Pancreas (tissue), 10 donors: Measurements from ENCODE around the gene ZNF805. TPM values are rescaled to one million over a fixed set of nuclear protein-coding genes. Genes with fewer than 3 reads are reported as not detected.
A peak's percentile ranks its signal among the peaks of the same experiment; 100 is the strongest.

Experiments
- ATAC-seq, 4 donors: fragments of 200-7000 bp; cut with Tn5 transposase; one replicate each; pipeline versions ENCODE4 v1.8.0 to v1.9.1; 2020; ENCODE audit warnings: mild to moderate bottlenecking in 4 of 4, moderate library complexity in 4 of 4
- DNase-seq, 6 donors: peaks; one replicate each; pipeline ENCODE4 v3.0.0-alpha.2; 2020
- FAIRE-seq: peaks from 2 replicates; lab custom pipeline; 2012; peaks lifted over from hg19 to GRCh38; lab: Jason Lieb, UNC
- H3K27ac ChIP-seq, 4 donors: fragments of 200-600 bp; sonication (generic); 1 replicate in 3 of 4; 2 replicates in 1 of 4; pipeline versions ENCODE4 v1.5.0 to v1.8.0; 2020
- H3K27me3 ChIP-seq, 4 donors: fragments of 200-600 bp; one replicate each; pipeline ENCODE4 v1.8.0; 2021
- H3K36me3 ChIP-seq, 3 donors: fragments of 200-600 bp; sonication (generic) in 1 of 3; one replicate each; pipeline versions ENCODE4 v1.5.0 to v1.8.0; 2020 to 2021
- H3K4me1 ChIP-seq, 3 donors: fragments of 200-600 bp; one replicate each; pipeline ENCODE4 v1.8.0; 2021
- H3K4me3 ChIP-seq, 4 donors: fragments of 200-600 bp; sonication (generic) in 2 of 4; one replicate each; pipeline versions ENCODE4 v1.5.0 to v1.8.0; 2020 to 2021
- H3K9me3 ChIP-seq, 4 donors: fragments of 200-600 bp; one replicate each; pipeline ENCODE4 v1.8.0; 2021
- WGBS, 2 donors: extraction: QIAGEN DNeasy Blood & Tissue Kit; methylation state at CpG; one replicate each; pipeline ENCODE4 v1.1.7; 2013; 5-methylcytosine and 5-hydroxymethylcytosine counted together
- intact Hi-C, 3 donors: fragments of 100-400 bp; cut with DNase I; formaldehyde crosslinking; loops; one replicate each; pipeline versions ENCODE4 v1.11.1 to v1.14.2; 2022
- polyA plus RNA-seq, 2 donors: library from polyadenylated mRNA; stranded (reverse); fragments of 200-250 nt; gene quantifications; one replicate each; pipeline ENCODE4 v1.2.3, GENCODE V29; 2013
- total RNA-seq, 6 donors: library from RNA; stranded (reverse); fragmentation: NEBNext Ultra II Directional in 4 of 6; extraction: Animal tissue kit (Norgen Biotek cat#: 25700) in 4 of 6; gene quantifications; one replicate each; pipeline versions ENCODE4 v1.2.1 to v1.2.4, GENCODE V29; 2021 to 2023
- TF ChIP-seq, protein P1 (sequence below), 4 donors: fragments of 200-600 bp; sonication (generic) in 3 of 4; IDR thresholded peaks; one replicate each; pipeline versions ENCODE4 v1.5.0 to v1.8.0; 2021; ENCODE audit warnings: antibody characterized with exemption in 4 of 4
- donor health status: healthy with polysubstance abuse.
- donor health status: DM: no; HTN: no; CAD: no; lungs with moderate emphysema.
- donor health status: DM: no; HTN: no; CAD: no.
- donor health status: control.
- donor health status: control.
- donor health status: Bipolar disorder and iron deficiency.
- donor health status: DM: yes; HTN: yes; CAD: no.
- donor health status: DM: no; HTN: no; CAD: no.
- donor health status: DM: no; HTN: no; CAD: no.
- donor health status: DM: yes; HTN: yes; CAD: no.

Gene ZNF805
- total and polyA plus RNA-seq, 8 donors, result 0.75 to 8.9 (median 4.6) TPM

- Histone ChIP-seq H3K27me3 (no peaks in the 10 kb centered on the region), H3K4me3 (no peak overlapping the region), H3K36me3 (no peaks in the 10 kb centered on the region), H3K9me3 (no peaks in the 10 kb centered on the region), H3K4me1 (no peaks in the 10 kb centered on the region), H3K27ac (no peak overlapping the region)
- WGBS, 2 donors, result 79 to 81% methylated on average over 1 of the region's 1 CpG
- ATAC-seq (no peak), FAIRE-seq (no peak), DNase-seq (no peak)
- TF ChIP-seq, protein P1, sequence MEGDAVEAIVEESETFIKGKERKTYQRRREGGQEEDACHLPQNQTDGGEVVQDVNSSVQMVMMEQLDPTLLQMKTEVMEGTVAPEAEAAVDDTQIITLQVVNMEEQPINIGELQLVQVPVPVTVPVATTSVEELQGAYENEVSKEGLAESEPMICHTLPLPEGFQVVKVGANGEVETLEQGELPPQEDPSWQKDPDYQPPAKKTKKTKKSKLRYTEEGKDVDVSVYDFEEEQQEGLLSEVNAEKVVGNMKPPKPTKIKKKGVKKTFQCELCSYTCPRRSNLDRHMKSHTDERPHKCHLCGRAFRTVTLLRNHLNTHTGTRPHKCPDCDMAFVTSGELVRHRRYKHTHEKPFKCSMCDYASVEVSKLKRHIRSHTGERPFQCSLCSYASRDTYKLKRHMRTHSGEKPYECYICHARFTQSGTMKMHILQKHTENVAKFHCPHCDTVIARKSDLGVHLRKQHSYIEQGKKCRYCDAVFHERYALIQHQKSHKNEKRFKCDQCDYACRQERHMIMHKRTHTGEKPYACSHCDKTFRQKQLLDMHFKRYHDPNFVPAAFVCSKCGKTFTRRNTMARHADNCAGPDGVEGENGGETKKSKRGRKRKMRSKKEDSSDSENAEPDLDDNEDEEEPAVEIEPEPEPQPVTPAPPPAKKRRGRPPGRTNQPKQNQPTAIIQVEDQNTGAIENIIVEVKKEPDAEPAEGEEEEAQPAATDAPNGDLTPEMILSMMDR (IDR thresholded peaks at IDR 0.05), result no peak
- intact Hi-C loops, result no loop called here
Measured at GRCh38 chr19:57233207-57233606, 7.2 kb upstream of the ZNF805 start.

- 20% methylated on average over 12 of the region's 12 CpGs for WGBS, 2 donors
- no peaks in the 10 kb centered on the region for H3K9me3 ChIP-seq
- TF ChIP-seq, protein P1 (IDR thresholded peaks at IDR 0.05), result no peak
- intact Hi-C loops, result no loop called here
- H3K27ac ChIP-seq, result peak overlapping the region; percentile 64 to 82 (median 78)
- DNase-seq, result no peak
- FAIRE-seq, result no peak
- ATAC-seq, result no peak
- H3K36me3 ChIP-seq, result peaks cover 0 to 8% (median 0%) of the 10 kb centered on the region in 3 donors
- peaks cover 11 to 15% (median 14%) of the 10 kb centered on the region in 3 donors for H3K4me1 ChIP-seq
- H3K4me3 ChIP-seq, result peak overlapping the region; percentile 64 to 93 (median 84)
- H3K27me3 ChIP-seq, result no peaks in the 10 kb centered on the region
Measured at GRCh38 chr19:57239982-57240310, 486 bp upstream of the ZNF805 start.

DNA sequence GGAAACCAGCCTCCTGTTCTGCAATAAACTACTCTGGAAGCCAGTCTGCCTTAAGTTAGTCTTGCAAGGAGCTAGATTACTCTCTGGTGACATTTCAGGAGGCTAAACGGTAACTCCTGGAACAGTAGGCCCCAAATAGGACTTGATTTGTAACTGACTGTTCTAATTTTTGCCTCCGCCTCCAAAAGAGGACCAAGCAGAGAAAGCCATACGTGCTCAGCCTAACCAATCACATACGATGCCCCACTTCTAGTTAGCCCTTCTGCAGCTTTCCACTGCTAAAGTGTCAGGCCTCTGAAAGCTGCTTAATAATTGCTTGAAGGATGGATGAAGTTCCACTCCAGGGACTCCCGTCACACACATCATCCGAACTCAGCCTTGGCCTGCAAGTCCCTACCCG lies 744 bp downstream of the ZNF805 start:
- H3K4me3 ChIP-seq, result peak overlapping the region; percentile 64 to 93 (median 84)
- TF ChIP-seq, protein P1 (IDR thresholded peaks at IDR 0.05), result no peak
- H3K9me3 ChIP-seq, result no peaks in the 10 kb centered on the region
- intact Hi-C loops, result no loop called here
- ATAC-seq (peak in 1 of 4 donors; percentile 1), DNase-seq (no peak), FAIRE-seq (no peak)
- H3K4me1 ChIP-seq, result peaks cover 11 to 15% (median 14%) of the 10 kb centered on the region in 3 donors
- 4 to 8% methylated on average over 7 of the region's 7 CpGs for WGBS, 2 donors
- no peaks in the 10 kb centered on the region for H3K27me3 ChIP-seq
- peak overlapping the region; percentile 64 to 82 (median 78) for H3K27ac ChIP-seq
- H3K36me3 ChIP-seq, result peaks cover 0 to 12% (median 0%) of the 10 kb centered on the region in 3 donors

DNA sequence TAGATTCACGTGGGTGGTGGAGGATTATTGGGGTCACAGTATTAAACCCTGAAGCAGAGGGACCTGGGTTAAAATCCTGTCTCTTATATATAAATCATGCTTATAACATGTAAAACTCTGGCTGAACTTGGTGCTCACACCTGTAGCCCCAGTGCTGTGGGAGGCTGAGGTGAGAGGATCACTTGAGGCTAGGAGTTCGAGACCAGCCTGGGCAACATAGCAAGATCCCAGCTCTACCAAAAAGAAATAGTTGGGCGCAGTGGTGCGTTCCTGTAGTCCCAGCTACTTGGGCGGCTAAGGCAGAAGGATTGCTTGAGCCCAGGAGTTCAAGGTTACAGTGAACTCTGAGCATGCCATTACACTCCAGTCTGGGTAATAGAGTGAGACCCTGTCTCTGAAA lies 2.4 kb downstream of the ZNF805 start:
- intact Hi-C loops, result no loop called here
- ATAC-seq (no peak), FAIRE-seq (no peak), DNase-seq (no peak)
- no peaks in the 10 kb centered on the region for H3K27me3 ChIP-seq
- H3K36me3 ChIP-seq, result peaks cover 0 to 24% (median 0%) of the 10 kb centered on the region in 3 donors
- no peak overlapping the region for H3K27ac ChIP-seq
- H3K9me3 ChIP-seq, result no peaks in the 10 kb centered on the region
- WGBS, 2 donors, result 92 to 93% methylated on average over 5 of the region's 5 CpGs
- peaks cover 11 to 15% (median 14%) of the 10 kb centered on the region in 3 donors for H3K4me1 ChIP-seq
- no peak overlapping the region for H3K4me3 ChIP-seq
- TF ChIP-seq, protein P1 (IDR thresholded peaks at IDR 0.05), result no peak

GRCh38 chr19:57244513-57244912 lies 4.1 kb downstream of the ZNF805 start:
- Histone ChIP-seq H3K27ac (no peak overlapping the region), H3K9me3 (no peaks in the 10 kb centered on the region), H3K36me3 (peaks cover 4 to 32% (median 6%) of the 10 kb centered on the region in 3 donors), H3K4me3 (no peak overlapping the region), H3K4me1 (peaks cover 11 to 15% (median 14%) of the 10 kb centered on the region in 3 donors), H3K27me3 (no peaks in the 10 kb centered on the region)
- TF ChIP-seq, protein P1 (IDR thresholded peaks at IDR 0.05), result no peak
- WGBS, 2 donors, result 79 to 99% methylated on average over 5 of the region's 5 CpGs
- intact Hi-C loops, result no loop called here
- ATAC-seq, result no peak
- no peak for DNase-seq
- no peak for FAIRE-seq
